K562 (cell line): ENCODE data around the gene HSPA1B. TPM values are rescaled to one million over a fixed set of nuclear protein-coding genes. Genes with fewer than 3 reads are reported as not detected.
A peak's percentile ranks its signal among the peaks of the same experiment; 100 is the strongest.

Experiments used
- ARID2 ChIP-seq: fragments of 450-650 bp; IDR thresholded peaks from 2 replicates; pipeline ENCODE4 v1.6.1; 2017; ENCODE audit warnings: antibody characterized with exemption, mild to moderate bottlenecking
- DMBX1 ChIP-seq: fragments of 250-450 bp; sonication (Bioruptor Pico); IDR thresholded peaks from 2 replicates; pipeline ENCODE4 v1.8.0; 2022; ENCODE audit warnings: inconsistent platforms, mild to moderate bottlenecking, moderate library complexity, borderline replicate concordance
- ELF4 ChIP-seq: fragments of 450-650 bp; formaldehyde crosslinking; IDR thresholded peaks from 2 replicates; pipeline ENCODE4 v1.4.0; 2022; ENCODE audit warnings: missing genetic modification characterization
- FOXK2 ChIP-seq, 2 experiments: fragments of 450-650 bp; IDR thresholded peaks in 1 of 2; conservative IDR thresholded peaks in 1 of 2; 2 replicates each; pipeline ENCODE4 v1.6.1; 2016; ENCODE audit warnings: low read depth in 2 of 2, mild to moderate bottlenecking in 1 of 2
- ILF3 ChIP-seq: fragments of 450-650 bp; IDR thresholded peaks from 2 replicates; pipeline ENCODE4 v1.6.1; 2018; ENCODE audit warnings: antibody characterized with exemption, mild to moderate bottlenecking, moderate library complexity, borderline replicate concordance
- KLF10 ChIP-seq: fragments of 250-450 bp; sonication (Bioruptor Pico); IDR thresholded peaks from 2 replicates; pipeline ENCODE4 v1.6.1; 2021; ENCODE audit warnings: matching md5 sums
- MEF2D ChIP-seq: conservative IDR thresholded peaks from 2 replicates; pipeline ENCODE4 v1.6.1; 2016; ENCODE audit warnings: low read depth, missing genetic modification characterization, missing compliant biosample characterization
- MTA3 ChIP-seq: fragments of 450-650 bp; formaldehyde crosslinking; IDR thresholded peaks from 2 replicates; pipeline ENCODE4 v1.6.1; 2017; ENCODE audit warnings: mild to moderate bottlenecking, borderline replicate concordance
- NONO ChIP-seq, 2 experiments: fragments of 200-400 bp in 1 of 2; fragments of 450-650 bp in 1 of 2; formaldehyde crosslinking in 1 of 2; IDR thresholded peaks; 2 replicates each; pipeline ENCODE4 v1.6.1; 2017; ENCODE audit warnings: low read depth in 2 of 2, mild to moderate bottlenecking in 2 of 2, moderate library complexity in 2 of 2, low read length in 1 of 2
- PHTF2 ChIP-seq: fragments of 250-450 bp; sonication (Bioruptor Pico); IDR thresholded peaks from 2 replicates; pipeline ENCODE4 v1.5.0; 2021; ENCODE audit warnings: mild to moderate bottlenecking
- PTRF ChIP-seq: fragments of 450-650 bp; IDR thresholded peaks from 2 replicates; pipeline ENCODE4 v1.6.1; 2016; ENCODE audit warnings: mild to moderate bottlenecking, missing genetic modification characterization, missing compliant biosample characterization
- RFX5 ChIP-seq: IDR thresholded peaks from 2 replicates; pipeline ENCODE4 v1.6.1; 2011; ENCODE audit warnings: low read depth, mild to moderate bottlenecking, improper control_type of control experiment, low read length
- SRSF7 ChIP-seq: fragments of 200-400 bp; formaldehyde crosslinking; optimal IDR thresholded peaks from 2 replicates; pipeline ENCODE3; 2017; ENCODE audit warnings: mild to moderate bottlenecking, low read depth, low read length
- TSC22D4 ChIP-seq: fragments of 450-650 bp; IDR thresholded peaks from 2 replicates; pipeline ENCODE4 v1.6.1; 2016; ENCODE audit warnings: missing genetic modification characterization, missing biosample characterization, control low read depth
- ZNF57 ChIP-seq: fragments of 450-650 bp; formaldehyde crosslinking; IDR thresholded peaks from 2 replicates; pipeline ENCODE4 v1.4.0; 2020; ENCODE audit warnings: mild to moderate bottlenecking, moderate library complexity
- ZNF586 ChIP-seq: fragments of 450-650 bp; formaldehyde crosslinking; conservative IDR thresholded peaks from 2 replicates; pipeline ENCODE4 v1.4.0; 2020; ENCODE audit warnings: mild to moderate bottlenecking, moderate library complexity
- ZSCAN29 ChIP-seq: fragments of 450-650 bp; IDR thresholded peaks from 2 replicates; pipeline ENCODE4 v1.6.1; 2017
- polyA plus RNA-seq, 8 experiments: library from polyadenylated mRNA; depleted of rRNA in 4 of 8; stranded (reverse) in 5 of 8; unstranded in 3 of 8; fragments of >200 nt; fragmentation: Nextera tagmentation in 2 of 8; fragmentation: Illumina TruSeq in 1 of 8; extraction: Ambion mirVana in 2 of 8; extraction: Trizol in 1 of 8; gene quantifications; 2 replicates each; pipeline versions ENCODE4 v1.2.1 to v1.2.3, GENCODE V29; 2011 to 2014; ENCODE audit warnings: inconsistent platforms in 1 of 8, missing spikeins in 1 of 8
- total RNA-seq, 7 experiments: library from RNA; depleted of rRNA in 6 of 7; stranded (reverse); fragments of >200 nt in 6 of 7; fragmentation: Illumina TruSeq in 2 of 7; extraction: Trizol in 2 of 7; gene quantifications; 2 replicates each; pipeline versions ENCODE4 v1.2.1 to v1.2.3, GENCODE V29; 2011 to 2021; ENCODE audit warnings: low replicate concordance in 1 of 7
- TF ChIP-seq, protein P1 (sequence below): fragments of 450-650 bp; IDR thresholded peaks from 2 replicates; pipeline ENCODE4 v1.6.1; 2016; ENCODE audit warnings: mild to moderate bottlenecking, moderate library complexity

HSPA1B gene
- total and polyA plus RNA-seq, 9 of the 15 experiments (the other 6 are each of a cell fraction or from before 2014, with no cell fraction given), result 0.27 to 227 (median 51.2) TPM

DNA sequence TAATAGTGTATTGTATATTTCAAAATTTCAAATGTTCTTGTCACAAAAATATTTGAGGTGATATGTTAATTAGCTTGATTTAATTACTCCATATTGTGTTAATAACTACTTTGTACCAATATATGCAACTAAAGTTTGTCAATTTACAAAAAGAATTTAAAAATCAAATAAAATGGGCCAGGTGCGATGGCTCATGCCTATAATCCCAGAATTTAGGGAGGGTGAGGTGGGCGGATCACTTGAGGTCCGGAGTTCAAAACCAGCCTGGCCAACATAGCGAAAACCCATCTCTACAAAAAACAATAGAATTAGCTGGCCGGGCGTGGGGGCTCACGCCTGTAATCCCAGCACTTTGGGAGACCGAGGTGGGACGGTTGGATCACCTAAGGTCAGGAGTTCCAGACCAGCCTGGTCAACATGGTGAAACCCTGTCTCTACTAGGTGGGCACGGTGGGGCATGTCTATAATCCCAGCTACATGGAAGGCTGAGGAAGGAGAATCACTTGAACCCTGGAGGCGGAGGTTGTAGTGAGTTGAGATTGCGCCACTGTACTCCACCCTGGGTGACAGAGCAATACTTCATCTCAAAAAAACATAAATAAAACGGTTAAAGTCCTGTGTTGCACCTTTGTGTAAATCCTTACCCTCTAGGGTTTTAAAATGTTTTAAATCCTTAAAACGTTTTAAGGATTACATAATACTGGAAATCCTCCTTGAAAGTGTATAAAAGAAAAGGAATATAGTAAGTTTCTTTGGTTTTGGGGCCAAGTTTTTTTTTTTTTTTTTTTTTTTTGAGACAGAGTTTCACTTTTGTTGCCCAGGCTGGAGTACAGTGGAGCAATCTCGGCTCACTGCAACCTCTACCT lies 4.0 kb downstream of the HSPA1B start (continued):
- TF ChIP-seq KLF10 (CRISPR knock-in tag) (no peak), MTA3 (peak; percentile 28), ZSCAN29 (peak; percentile 73), TSC22D4 (tag) (no peak), MEF2D (tag) (no peak), SRSF7 (no peak), FOXK2 (conservative IDR thresholded peaks at IDR 0.05 in 1 of 2, IDR thresholded peaks at IDR 0.05 in 1 of 2; ENCODE audit: low read depth in 2 of 2) (peak in 1 of 2 experiments; percentile 52; a peak in 1 of 4 replicates), DMBX1 (CRISPR knock-in tag) (peak; percentile 29; the same call in 1 of the 2 replicates), ARID2 (no peak), ILF3 (no peak), PHTF2 (CRISPR knock-in tag) (0 out of 2 replicates have a peak, but pooled peaks have one; percentile 61), PTRF (tag) (no peak), RFX5 (no peak), ELF4 (CRISPR knock-in tag) (no peak), ZNF57 (CRISPR knock-in tag) (no peak), NONO (IDR thresholded peaks at IDR 0.05; ENCODE audit: low read depth in 2 of 2, low read length in 1 of 2) (no peak), ZNF586 (CRISPR knock-in tag) (0 out of 2 replicates have a peak, but pooled peaks have one; percentile 15)
- TF ChIP-seq, protein P1, sequence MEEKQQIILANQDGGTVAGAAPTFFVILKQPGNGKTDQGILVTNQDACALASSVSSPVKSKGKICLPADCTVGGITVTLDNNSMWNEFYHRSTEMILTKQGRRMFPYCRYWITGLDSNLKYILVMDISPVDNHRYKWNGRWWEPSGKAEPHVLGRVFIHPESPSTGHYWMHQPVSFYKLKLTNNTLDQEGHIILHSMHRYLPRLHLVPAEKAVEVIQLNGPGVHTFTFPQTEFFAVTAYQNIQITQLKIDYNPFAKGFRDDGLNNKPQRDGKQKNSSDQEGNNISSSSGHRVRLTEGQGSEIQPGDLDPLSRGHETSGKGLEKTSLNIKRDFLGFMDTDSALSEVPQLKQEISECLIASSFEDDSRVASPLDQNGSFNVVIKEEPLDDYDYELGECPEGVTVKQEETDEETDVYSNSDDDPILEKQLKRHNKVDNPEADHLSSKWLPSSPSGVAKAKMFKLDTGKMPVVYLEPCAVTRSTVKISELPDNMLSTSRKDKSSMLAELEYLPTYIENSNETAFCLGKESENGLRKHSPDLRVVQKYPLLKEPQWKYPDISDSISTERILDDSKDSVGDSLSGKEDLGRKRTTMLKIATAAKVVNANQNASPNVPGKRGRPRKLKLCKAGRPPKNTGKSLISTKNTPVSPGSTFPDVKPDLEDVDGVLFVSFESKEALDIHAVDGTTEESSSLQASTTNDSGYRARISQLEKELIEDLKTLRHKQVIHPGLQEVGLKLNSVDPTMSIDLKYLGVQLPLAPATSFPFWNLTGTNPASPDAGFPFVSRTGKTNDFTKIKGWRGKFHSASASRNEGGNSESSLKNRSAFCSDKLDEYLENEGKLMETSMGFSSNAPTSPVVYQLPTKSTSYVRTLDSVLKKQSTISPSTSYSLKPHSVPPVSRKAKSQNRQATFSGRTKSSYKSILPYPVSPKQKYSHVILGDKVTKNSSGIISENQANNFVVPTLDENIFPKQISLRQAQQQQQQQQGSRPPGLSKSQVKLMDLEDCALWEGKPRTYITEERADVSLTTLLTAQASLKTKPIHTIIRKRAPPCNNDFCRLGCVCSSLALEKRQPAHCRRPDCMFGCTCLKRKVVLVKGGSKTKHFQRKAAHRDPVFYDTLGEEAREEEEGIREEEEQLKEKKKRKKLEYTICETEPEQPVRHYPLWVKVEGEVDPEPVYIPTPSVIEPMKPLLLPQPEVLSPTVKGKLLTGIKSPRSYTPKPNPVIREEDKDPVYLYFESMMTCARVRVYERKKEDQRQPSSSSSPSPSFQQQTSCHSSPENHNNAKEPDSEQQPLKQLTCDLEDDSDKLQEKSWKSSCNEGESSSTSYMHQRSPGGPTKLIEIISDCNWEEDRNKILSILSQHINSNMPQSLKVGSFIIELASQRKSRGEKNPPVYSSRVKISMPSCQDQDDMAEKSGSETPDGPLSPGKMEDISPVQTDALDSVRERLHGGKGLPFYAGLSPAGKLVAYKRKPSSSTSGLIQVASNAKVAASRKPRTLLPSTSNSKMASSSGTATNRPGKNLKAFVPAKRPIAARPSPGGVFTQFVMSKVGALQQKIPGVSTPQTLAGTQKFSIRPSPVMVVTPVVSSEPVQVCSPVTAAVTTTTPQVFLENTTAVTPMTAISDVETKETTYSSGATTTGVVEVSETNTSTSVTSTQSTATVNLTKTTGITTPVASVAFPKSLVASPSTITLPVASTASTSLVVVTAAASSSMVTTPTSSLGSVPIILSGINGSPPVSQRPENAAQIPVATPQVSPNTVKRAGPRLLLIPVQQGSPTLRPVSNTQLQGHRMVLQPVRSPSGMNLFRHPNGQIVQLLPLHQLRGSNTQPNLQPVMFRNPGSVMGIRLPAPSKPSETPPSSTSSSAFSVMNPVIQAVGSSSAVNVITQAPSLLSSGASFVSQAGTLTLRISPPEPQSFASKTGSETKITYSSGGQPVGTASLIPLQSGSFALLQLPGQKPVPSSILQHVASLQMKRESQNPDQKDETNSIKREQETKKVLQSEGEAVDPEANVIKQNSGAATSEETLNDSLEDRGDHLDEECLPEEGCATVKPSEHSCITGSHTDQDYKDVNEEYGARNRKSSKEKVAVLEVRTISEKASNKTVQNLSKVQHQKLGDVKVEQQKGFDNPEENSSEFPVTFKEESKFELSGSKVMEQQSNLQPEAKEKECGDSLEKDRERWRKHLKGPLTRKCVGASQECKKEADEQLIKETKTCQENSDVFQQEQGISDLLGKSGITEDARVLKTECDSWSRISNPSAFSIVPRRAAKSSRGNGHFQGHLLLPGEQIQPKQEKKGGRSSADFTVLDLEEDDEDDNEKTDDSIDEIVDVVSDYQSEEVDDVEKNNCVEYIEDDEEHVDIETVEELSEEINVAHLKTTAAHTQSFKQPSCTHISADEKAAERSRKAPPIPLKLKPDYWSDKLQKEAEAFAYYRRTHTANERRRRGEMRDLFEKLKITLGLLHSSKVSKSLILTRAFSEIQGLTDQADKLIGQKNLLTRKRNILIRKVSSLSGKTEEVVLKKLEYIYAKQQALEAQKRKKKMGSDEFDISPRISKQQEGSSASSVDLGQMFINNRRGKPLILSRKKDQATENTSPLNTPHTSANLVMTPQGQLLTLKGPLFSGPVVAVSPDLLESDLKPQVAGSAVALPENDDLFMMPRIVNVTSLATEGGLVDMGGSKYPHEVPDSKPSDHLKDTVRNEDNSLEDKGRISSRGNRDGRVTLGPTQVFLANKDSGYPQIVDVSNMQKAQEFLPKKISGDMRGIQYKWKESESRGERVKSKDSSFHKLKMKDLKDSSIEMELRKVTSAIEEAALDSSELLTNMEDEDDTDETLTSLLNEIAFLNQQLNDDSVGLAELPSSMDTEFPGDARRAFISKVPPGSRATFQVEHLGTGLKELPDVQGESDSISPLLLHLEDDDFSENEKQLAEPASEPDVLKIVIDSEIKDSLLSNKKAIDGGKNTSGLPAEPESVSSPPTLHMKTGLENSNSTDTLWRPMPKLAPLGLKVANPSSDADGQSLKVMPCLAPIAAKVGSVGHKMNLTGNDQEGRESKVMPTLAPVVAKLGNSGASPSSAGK, result no peak
